ENCODE results near the gene SIK3. TPM values are rescaled to one million over a fixed set of nuclear protein-coding genes. Genes with fewer than 3 reads are reported as not detected.

Gene SIK3
- total RNA-seq, 1 experiment from 2014 or later, result 34.4 TPM

DNA sequence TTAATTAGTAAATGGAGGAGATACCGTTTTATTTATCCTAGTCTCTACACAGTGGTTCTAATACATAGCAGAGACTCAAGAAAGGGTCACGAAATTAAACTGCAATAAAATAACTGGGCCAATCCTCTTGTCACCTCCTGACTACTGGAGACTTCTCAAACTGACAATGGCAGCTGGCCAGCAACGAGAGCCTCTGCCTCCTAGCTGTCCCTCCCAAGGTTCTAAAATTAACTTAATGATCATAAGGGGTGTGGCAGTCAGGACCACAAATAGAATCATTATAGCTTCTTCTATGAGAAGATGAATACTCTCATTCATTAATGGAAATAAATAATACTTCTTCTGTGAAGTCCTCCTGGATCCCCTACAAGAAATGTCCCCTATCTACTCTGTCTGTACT, 197.0 kb downstream of the SIK3 start:
- POLR2A ChIA-PET, result no interaction called here
- Mint-ChIP-seq H3K9me3 (peaks cover 11% of the 10 kb centered on the region), H3K4me1 (no peaks in the 10 kb centered on the region), H3K27me3 (ENCODE audit: low read depth) (no peaks in the 10 kb centered on the region), H3K27ac (no peak overlapping the region), H3K36me3 (peaks cover 14% of the 10 kb centered on the region), H3K4me3 (no peak overlapping the region)
- no peak for DNase-seq (ENCODE audit: low spot score)
- CTCF ChIA-PET, result no interaction called here
- ATAC-seq, result no peak
- TF ChIP-seq ZNF425 (CRISPR knock-in tag; conservative IDR thresholded peaks at IDR 0.05) (no peak), ZNF263 (CRISPR knock-in tag; IDR thresholded peaks at IDR 0.05; ENCODE audit: low read depth) (no peak), NFYB (CRISPR knock-in tag; conservative IDR thresholded peaks at IDR 0.05; ENCODE audit: low read depth) (no peak), ZNF671 (CRISPR knock-in tag; IDR thresholded peaks at IDR 0.05) (no peak), HMGA2 (CRISPR knock-in tag; IDR thresholded peaks at IDR 0.05) (no peak), CREB1 (CRISPR knock-in tag; IDR thresholded peaks at IDR 0.05) (no peak), ELF4 (CRISPR knock-in tag; IDR thresholded peaks at IDR 0.05; ENCODE audit: low read depth) (no peak), ESRRA (CRISPR knock-in tag; IDR thresholded peaks at IDR 0.05; ENCODE audit: borderline replicate concordance) (no peak), SOX15 (CRISPR knock-in tag; IDR thresholded peaks at IDR 0.05) (no peak)
- TF ChIP-seq, protein P1, sequence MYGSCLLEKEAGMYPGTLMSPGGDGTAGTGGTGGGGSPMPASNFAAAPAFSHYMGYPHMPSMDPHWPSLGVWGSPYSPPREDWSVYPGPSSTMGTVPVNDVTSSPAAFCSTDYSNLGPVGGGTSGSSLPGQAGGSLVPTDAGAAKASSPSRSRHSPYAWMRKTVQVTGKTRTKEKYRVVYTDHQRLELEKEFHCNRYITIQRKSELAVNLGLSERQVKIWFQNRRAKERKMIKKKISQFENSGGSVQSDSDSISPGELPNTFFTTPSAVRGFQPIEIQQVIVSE (CRISPR knock-in tag; IDR thresholded peaks at IDR 0.05; ENCODE audit: borderline replicate concordance), result no peak

DNA sequence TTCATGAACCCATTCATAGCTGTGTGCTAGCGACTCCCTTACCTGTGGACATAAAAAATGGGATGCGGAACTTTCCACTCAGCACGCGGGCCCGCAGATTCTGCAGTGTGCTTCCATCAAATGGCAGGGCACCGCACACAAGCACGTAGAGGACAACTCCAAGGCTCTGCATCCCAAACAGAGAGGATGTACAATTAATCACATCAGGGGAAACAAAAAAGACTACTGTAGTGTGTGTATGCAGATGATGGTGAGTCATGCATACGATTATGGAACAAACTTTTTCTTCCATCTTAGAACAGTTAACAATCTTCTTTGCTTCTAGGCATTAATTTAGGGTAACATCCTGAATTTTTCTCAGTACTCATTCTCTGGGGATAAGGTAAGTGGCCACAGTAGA, 202.0 kb downstream of the SIK3 start:
- TF ChIP-seq NFYB (CRISPR knock-in tag; conservative IDR thresholded peaks at IDR 0.05; ENCODE audit: low read depth) (no peak), SMAD4 (CRISPR knock-in tag; IDR thresholded peaks at IDR 0.05) (no peak), USF2 (CRISPR knock-in tag; IDR thresholded peaks at IDR 0.05) (no peak), NR1H2 (CRISPR knock-in tag; IDR thresholded peaks at IDR 0.05) (no peak)
- TF ChIP-seq, protein P2, sequence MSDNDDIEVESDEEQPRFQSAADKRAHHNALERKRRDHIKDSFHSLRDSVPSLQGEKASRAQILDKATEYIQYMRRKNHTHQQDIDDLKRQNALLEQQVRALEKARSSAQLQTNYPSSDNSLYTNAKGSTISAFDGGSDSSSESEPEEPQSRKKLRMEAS (CRISPR knock-in tag; IDR thresholded peaks at IDR 0.05), result no peak
- Mint-ChIP-seq H3K27ac (no peak overlapping the region), H3K9me3 (peaks cover 11% of the 10 kb centered on the region), H3K4me3 (no peak overlapping the region), H3K4me1 (peaks cover 4% of the 10 kb centered on the region; the same call in 1 of the 2 replicates), H3K36me3 (peaks cover 28% of the 10 kb centered on the region), H3K27me3 (ENCODE audit: low read depth) (no peaks in the 10 kb centered on the region)
- ChIA-PET CTCF (interaction anchor here (1.3 kb wide), 1 partner anchor 210 kb away, joined by 4 read pairs; no protein-coding TSS in a partner anchor), POLR2A (no interaction called here)
- no peak for ATAC-seq
- DNase-seq (ENCODE audit: low spot score), result no peak

DNA sequence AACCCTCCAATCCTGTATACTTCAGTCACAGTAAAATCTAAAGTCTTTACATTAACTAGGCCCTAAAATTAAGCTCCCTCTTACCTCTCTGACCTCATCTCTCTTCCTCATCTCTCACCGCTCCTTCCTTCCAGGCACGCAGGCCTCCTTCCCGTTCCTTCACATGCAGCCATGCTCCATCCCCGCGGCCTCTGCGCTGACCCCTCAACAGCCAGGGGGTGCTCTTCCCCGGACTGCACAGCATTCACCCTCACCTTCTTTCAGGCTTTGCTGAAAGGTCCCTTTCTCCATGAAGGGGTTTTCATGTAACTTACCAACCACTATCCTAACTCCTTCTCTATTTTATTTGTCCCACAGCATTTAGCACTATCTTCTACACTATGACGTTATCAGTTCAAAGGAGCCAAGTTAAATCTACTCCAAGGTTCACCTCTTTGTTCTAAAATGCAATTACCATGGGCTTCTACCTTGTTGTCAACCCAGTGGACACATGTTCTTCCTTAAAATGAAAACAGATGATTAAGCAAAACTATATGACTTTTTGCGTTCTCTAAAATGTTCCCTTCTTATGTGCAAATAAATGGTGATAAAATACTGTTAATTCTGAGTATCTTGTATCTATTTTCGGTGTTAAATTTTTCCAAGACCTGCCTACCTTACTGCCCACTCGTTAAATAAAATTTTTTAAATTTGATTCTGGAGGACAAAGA, 203.0 kb downstream of the SIK3 start:
- Mint-ChIP-seq H3K9me3 (peaks cover 8% of the 10 kb centered on the region), H3K27me3 (ENCODE audit: low read depth) (no peaks in the 10 kb centered on the region), H3K27ac (peak overlapping the region; percentile 1; the same call in 1 of the 2 replicates), H3K4me1 (peaks cover 4% of the 10 kb centered on the region; the same call in 1 of the 2 replicates), H3K36me3 (peaks cover 25% of the 10 kb centered on the region), H3K4me3 (no peak overlapping the region)
- DNase-seq (ENCODE audit: low spot score) (peak; percentile 67), ATAC-seq (peak; percentile 100)
- ChIA-PET CTCF (interaction anchor here (0.6 to 1.0 kb wide), 4 partner anchors 18 to 286 kb away, joined by 3 to 4 read pairs (median 3); no protein-coding TSS in a partner anchor), POLR2A (no interaction called here)
- TF ChIP-seq, protein P1 (CRISPR knock-in tag; IDR thresholded peaks at IDR 0.05; ENCODE audit: borderline replicate concordance), result no peak
- no peak for TF ChIP-seq NR3C1 (CRISPR knock-in tag; conservative IDR thresholded peaks at IDR 0.05; ENCODE audit: low read depth)
- TF ChIP-seq PRRX2 (CRISPR knock-in tag; IDR thresholded peaks at IDR 0.05), result 0 out of 2 replicates have a peak, but pooled peaks have one; percentile 43
- no peak for TF ChIP-seq CREM (CRISPR knock-in tag; IDR thresholded peaks at IDR 0.05)

Measured in WTC11 (cell line).